H1 (cell line): ENCODE data around the gene MYH7B. TPM values are rescaled to one million over a fixed set of nuclear protein-coding genes. Genes with fewer than 3 reads are reported as not detected.

Source experiments
- CTCF ChIA-PET: fragments of 300-600 bp; sonication (Branson Sonifier 250); formaldehyde crosslinking; loops from one replicate; lab custom pipeline; 2021; ENCODE audit not compliant: partially characterized antibody; lab: Charles Lee
- POLR2A ChIA-PET: fragments of 300-600 bp; sonication (Branson Sonifier 250); formaldehyde crosslinking; loops from one replicate; lab custom pipeline; 2021; ENCODE audit warnings: inconsistent platforms; ENCODE audit not compliant: partially characterized antibody; lab: Charles Lee
- DNase-seq, 2 experiments: peaks; one replicate each; pipeline versions ENCODE4 v3.0.0 to v3.0.0-alpha.2; 2010 to 2022; ENCODE audit warnings: low spot score in 2 of 2, low read depth in 1 of 2, mixed read lengths in 1 of 2
- FAIRE-seq: peaks from 2 replicates; lab custom pipeline; 2011; peaks lifted over from hg19 to GRCh38; lab: Jason Lieb, UNC
- H2AFZ ChIP-seq: 2 replicates; pipeline ENCODE4 v1.8.1; 2012; ENCODE audit warnings: low read length, inconsistent platforms
- H2AK5ac ChIP-seq: 2 replicates; pipeline ENCODE4 v1.6.1; 2013; ENCODE audit warnings: low read depth, low read length
- H2BK120ac ChIP-seq: replicated peaks from 2 replicates; pipeline ENCODE3; 2013; ENCODE audit warnings: low read depth, low read length, inconsistent platforms
- H2BK12ac ChIP-seq: 2 replicates; pipeline ENCODE4 v1.6.1; 2013; ENCODE audit warnings: low read depth, low read length
- H2BK15ac ChIP-seq: 2 replicates; pipeline ENCODE4 v1.6.1; 2013; ENCODE audit warnings: low read length
- H2BK20ac ChIP-seq: 2 replicates; pipeline ENCODE4 v1.6.1; 2013; ENCODE audit warnings: low read length
- H2BK5ac ChIP-seq: 2 replicates; pipeline ENCODE4 v1.6.1; 2013; ENCODE audit warnings: low read depth, low read length
- H3K14ac ChIP-seq: 2 replicates; pipeline ENCODE4 v1.6.1; 2013; ENCODE audit warnings: inconsistent platforms; ENCODE audit not compliant: insufficient read length
- H3K18ac ChIP-seq: 2 replicates; pipeline ENCODE4 v1.6.1; 2013; ENCODE audit warnings: low read length; ENCODE audit errors: extremely low read depth
- H3K23ac ChIP-seq: 2 replicates; pipeline ENCODE4 v1.6.1; 2013; ENCODE audit warnings: inconsistent platforms; ENCODE audit not compliant: insufficient read length
- H3K23me2 ChIP-seq: 2 replicates; pipeline ENCODE4 v1.6.1; 2013; ENCODE audit warnings: low read depth, low read length
- H3K27ac ChIP-seq: 2 replicates; pipeline ENCODE4 v1.6.1; 2011; ENCODE audit warnings: low read depth, low read length, inconsistent platforms
- H3K27me3 ChIP-seq, 4 experiments: replicated peaks in 1 of 4; 1 replicate in 1 of 4; 2 replicates in 3 of 4; pipeline versions ENCODE4 v1.6.1 to v1.8.1; 2011 to 2013; ENCODE audit warnings: low read length in 3 of 4, mild to moderate bottlenecking in 3 of 4, inconsistent platforms in 2 of 4, mixed read lengths in 2 of 4, moderate library complexity in 1 of 4; ENCODE audit not compliant: control insufficient read depth in 3 of 4, insufficient read depth in 3 of 4; ENCODE audit errors: extremely low read depth in 1 of 4
- H3K36me3 ChIP-seq, 4 experiments: 2 replicates each; pipeline versions ENCODE4 v1.6.1 to v1.8.1; 2011 to 2013; ENCODE audit warnings: mild to moderate bottlenecking in 4 of 4, low read length in 3 of 4, moderate library complexity in 2 of 4, control low read depth in 1 of 4, inconsistent platforms in 1 of 4; ENCODE audit not compliant: insufficient read depth in 4 of 4, control insufficient read depth in 2 of 4
- H3K4ac ChIP-seq: replicated peaks from 2 replicates; pipeline ENCODE3; 2013; ENCODE audit warnings: low read length, low read depth, mixed read lengths, inconsistent platforms; ENCODE audit not compliant: insufficient read length
- H3K4me1 ChIP-seq, 4 experiments: replicated peaks in 1 of 4; 1 replicate in 1 of 4; 2 replicates in 3 of 4; pipeline versions ENCODE4 v1.6.1 to v1.8.1; 2011 to 2013; ENCODE audit warnings: low read length in 3 of 4, inconsistent platforms in 2 of 4, mixed read lengths in 1 of 4; ENCODE audit not compliant: insufficient read depth in 4 of 4, control insufficient read depth in 3 of 4
- H3K4me2 ChIP-seq, 2 experiments: 2 replicates each; pipeline versions ENCODE4 v1.6.1 to v1.8.1; 2011 to 2013; ENCODE audit warnings: low read depth in 2 of 2, low read length in 2 of 2, control low read depth in 1 of 2, inconsistent platforms in 1 of 2, mild to moderate bottlenecking in 1 of 2; ENCODE audit not compliant: insufficient read depth in 1 of 2
- H3K4me3 ChIP-seq, 4 experiments: fragments of 200-600, 300-600 bp in 1 of 4; sonication (generic), shearing (Covaris generic), sonication (Bioruptor Twin) in 1 of 4; 2 replicates each; pipeline versions ENCODE4 v1.5.1 to v1.8.1; 2011 to 2016; ENCODE audit warnings: low read length in 4 of 4, low read depth in 3 of 4, control low read depth in 2 of 4, inconsistent platforms in 2 of 4, mild to moderate bottlenecking in 2 of 4, mixed read lengths in 1 of 4, moderate library complexity in 1 of 4; ENCODE audit not compliant: insufficient read depth in 2 of 4; ENCODE audit errors: extremely low read depth in 1 of 4
- H3K56ac ChIP-seq: replicated peaks from 2 replicates; pipeline ENCODE3; 2013; ENCODE audit warnings: low read depth, mild to moderate bottlenecking, mixed read lengths, low read length, inconsistent platforms; ENCODE audit not compliant: insufficient read length
- H3K79me1 ChIP-seq: 2 replicates; pipeline ENCODE4 v1.6.1; 2013; ENCODE audit warnings: low read depth, low read length, control low read depth
- H3K79me2 ChIP-seq, 2 experiments: 2 replicates each; pipeline versions ENCODE4 v1.6.1 to v1.8.1; 2012 to 2013; ENCODE audit warnings: low read length in 2 of 2, mild to moderate bottlenecking in 2 of 2, inconsistent platforms in 1 of 2; ENCODE audit not compliant: insufficient read depth in 2 of 2, control insufficient read depth in 1 of 2
- H3K9ac ChIP-seq, 4 experiments: replicated peaks in 1 of 4; 1 replicate in 1 of 4; 2 replicates in 3 of 4; pipeline versions ENCODE4 v1.6.1 to v1.8.1; 2011 to 2013; ENCODE audit warnings: low read depth in 3 of 4, low read length in 3 of 4, control low read depth in 2 of 4, mild to moderate bottlenecking in 2 of 4, moderate library complexity in 2 of 4, inconsistent platforms in 1 of 4; ENCODE audit errors: extremely low read depth in 1 of 4
- H3K9me3 ChIP-seq, 2 experiments: 2 replicates each; pipeline versions ENCODE4 v1.6.1 to v1.8.1; 2012 to 2013; ENCODE audit warnings: mild to moderate bottlenecking in 2 of 2, moderate library complexity in 2 of 2, control low read depth in 1 of 2, inconsistent platforms in 1 of 2, low read depth in 1 of 2, low read length in 1 of 2, mixed read lengths in 1 of 2; ENCODE audit not compliant: insufficient read depth in 2 of 2
- H4K20me1 ChIP-seq, 2 experiments: replicated peaks in 1 of 2; 2 replicates each; pipeline versions ENCODE3 to v1.8.1; 2011 to 2013; ENCODE audit warnings: inconsistent platforms in 2 of 2, low read length in 2 of 2, mild to moderate bottlenecking in 1 of 2; ENCODE audit not compliant: insufficient read depth in 2 of 2, control insufficient read depth in 1 of 2
- H4K5ac ChIP-seq: 2 replicates; pipeline ENCODE4 v1.6.1; 2013; ENCODE audit warnings: low read length, low read depth, mixed read lengths, inconsistent platforms; ENCODE audit not compliant: insufficient read length
- H4K8ac ChIP-seq: 2 replicates; pipeline ENCODE4 v1.8.0; 2013; ENCODE audit warnings: mild to moderate bottlenecking, moderate library complexity, low read length, inconsistent platforms; ENCODE audit not compliant: insufficient read depth; ENCODE audit errors: extremely low read depth
- H4K91ac ChIP-seq: replicated peaks from 2 replicates; pipeline ENCODE3; 2013; ENCODE audit warnings: low read length, mixed read lengths, inconsistent platforms; ENCODE audit not compliant: insufficient read length
- FOSL1 ChIP-seq: IDR thresholded peaks from 2 replicates; pipeline ENCODE4 v1.6.1; 2011; ENCODE audit warnings: mild to moderate bottlenecking, low read depth, low read length, moderate library complexity; ENCODE audit not compliant: insufficient read depth
- GTF2F1 ChIP-seq: IDR thresholded peaks from 2 replicates; pipeline ENCODE4 v1.6.1; 2012; ENCODE audit warnings: low read depth, low read length, improper control_type of control experiment, borderline replicate concordance
- KDM4A ChIP-seq: IDR thresholded peaks from one replicate; pipeline ENCODE4 v1.7.1; 2012; ENCODE audit warnings: low read depth, mild to moderate bottlenecking, moderate library complexity, low read length, inconsistent platforms; ENCODE audit not compliant: severe bottlenecking
- SAP30 ChIP-seq: fragments of 300-600 bp; sonication (generic); IDR thresholded peaks from 2 replicates; pipeline ENCODE4 v1.7.1; 2012; ENCODE audit warnings: low read length, moderate library complexity, mild to moderate bottlenecking, inconsistent platforms; ENCODE audit not compliant: insufficient read depth, insufficient replicate concordance
- SIN3A ChIP-seq, 2 experiments: IDR thresholded peaks in 1 of 2; conservative IDR thresholded peaks in 1 of 2; 2 replicates each; pipeline ENCODE4 v1.6.1; 2011 to 2012; ENCODE audit warnings: low read length in 2 of 2, improper control_type of control experiment in 1 of 2, low read depth in 1 of 2, mild to moderate bottlenecking in 1 of 2
- WGBS, 2 experiments: shearing (Covaris generic) in 1 of 2; methylation state at CpG; one replicate each; pipeline versions ENCODE4 v1.1.6 to v1.1.7; 2013 to 2015; ENCODE audit warnings: low lambda C conversion rate in 2 of 2, mixed read lengths in 2 of 2, inconsistent platforms in 1 of 2, low coverage in 1 of 2, missing lambda C conversion rate in 1 of 2; ENCODE audit not compliant: insufficient replicate concordance in 2 of 2, insufficient coverage in 1 of 2, insufficient read length in 1 of 2; ENCODE audit errors: extremely low coverage in 1 of 2, missing lambda C conversion rate in 1 of 2; 5-methylcytosine and 5-hydroxymethylcytosine counted together
- polyA plus RNA-seq, 7 experiments: library from polyadenylated mRNA; depleted of rRNA in 3 of 7; stranded (reverse) in 5 of 7; unstranded in 2 of 7; fragments of >200 nt in 5 of 7; fragments of 200-250 nt in 2 of 7; gene quantifications; 1 replicate in 5 of 7; 2 replicates in 1 of 7; 4 replicates in 1 of 7; pipeline versions ENCODE4 v1.2.1 to v1.2.3, GENCODE V29; 2011 to 2013; ENCODE audit warnings: missing spikeins in 2 of 7, mixed read lengths in 2 of 7
- total RNA-seq: library from RNA; stranded (reverse); fragmentation: NEBNext Ultra II Directional; extraction: Animal tissue kit (Norgen Biotek cat#: 25700); gene quantifications from 2 replicates; pipeline ENCODE4 v1.2.1, GENCODE V29; 2021

The MYH7B gene
- total and polyA plus RNA-seq, 2 of the 8 experiments (the other 6 are each of a cell fraction or from before 2014, with no cell fraction given): 0.15 to 0.30 TPM

DNA sequence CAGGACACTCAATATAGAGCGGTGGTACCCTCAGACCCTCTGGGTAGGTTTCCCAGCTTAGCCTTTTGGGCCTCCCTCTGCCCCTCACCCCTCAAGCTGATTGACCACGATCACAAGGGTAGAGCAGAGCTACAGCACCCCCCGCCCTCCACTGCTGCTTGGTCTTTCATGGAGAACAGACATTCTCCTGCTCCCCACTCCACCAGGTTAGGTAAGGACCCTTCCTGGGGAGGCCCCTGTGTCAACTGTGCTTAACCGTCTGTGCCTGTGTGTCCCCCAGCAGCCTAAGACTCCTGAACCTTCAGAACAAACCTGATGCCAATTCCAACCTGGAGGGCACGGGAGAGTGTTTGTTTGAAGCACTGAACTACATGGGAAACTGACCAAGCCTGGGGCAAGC, 11.8 kb downstream of the MYH7B start:
- no peak overlapping the region for H3K4ac ChIP-seq
- H4K91ac ChIP-seq: no peak overlapping the region
- H3K79me1 ChIP-seq: no peaks in the 10 kb centered on the region
- no peaks in the 10 kb centered on the region for H3K9me3 ChIP-seq
- no peaks in the 10 kb centered on the region for H3K23me2 ChIP-seq
- H4K8ac ChIP-seq: no peak overlapping the region
- H3K27me3 ChIP-seq: no peaks in the 10 kb centered on the region
- H3K4me1 ChIP-seq: no peaks in the 10 kb centered on the region; a peak in 1 of 7 replicates
- 81% methylated on average over 3 of the region's 5 CpGs; no CpG with 5 or more reads in 1 of the 2 experiments for WGBS, 2 experiments
- H3K56ac ChIP-seq: no peak overlapping the region
- no peak overlapping the region for H3K4me2 ChIP-seq
- no peak for DNase-seq
- H3K18ac ChIP-seq: no peak overlapping the region
- H2BK12ac ChIP-seq: peak overlapping the region; percentile 39; the same call in 1 of the 2 replicates
- no peak overlapping the region for H3K27ac ChIP-seq
- no peaks in the 10 kb centered on the region for H3K36me3 ChIP-seq
- no peak overlapping the region for H3K9ac ChIP-seq
- H3K14ac ChIP-seq: no peak overlapping the region
- TF ChIP-seq FOSL1 (no peak), SIN3A (conservative IDR thresholded peaks at IDR 0.05 in 1 of 2, IDR thresholded peaks at IDR 0.05 in 1 of 2; ENCODE audit: low read depth in 1 of 2, low read length in 2 of 2) (no peak), SAP30 (no peak), KDM4A (no peak), GTF2F1 (no peak)
- no peak overlapping the region for H3K4me3 ChIP-seq
- H2BK5ac ChIP-seq: no peak overlapping the region
- POLR2A ChIA-PET: interaction anchor here (0.6 to 0.7 kb wide), 2 partner anchors 11 to 66 kb away, joined by 3 read pairs; no protein-coding TSS in a partner anchor
- no peak overlapping the region for H2AK5ac ChIP-seq
- CTCF ChIA-PET: interaction anchor here (1.0 to 3.0 kb wide), 5 partner anchors 9 to 94 kb away, joined by 3 to 10 read pairs (median 3); partner anchors contain the start of genes GGT7, GSS and MYH7B
- H3K23ac ChIP-seq: no peak overlapping the region
- FAIRE-seq: no peak
- H3K79me2 ChIP-seq: no peaks in the 10 kb centered on the region
- H2BK15ac ChIP-seq: no peak overlapping the region
- H4K5ac ChIP-seq: no peak overlapping the region
- no peaks in the 10 kb centered on the region for H4K20me1 ChIP-seq
- H2AFZ ChIP-seq: no peak overlapping the region
- no peak overlapping the region for H2BK120ac ChIP-seq
- no peak overlapping the region for H2BK20ac ChIP-seq
